ENCODE data around the gene SULT1A2.
"Not testable (repeated sequence)": the region's sequence is repeated elsewhere in the genome, so short reads cannot be mapped to it uniquely, and the experiment has no call there.

SULT1A2 gene

GRCh38 chr16:28558456-28558855, 38.4 kb downstream of the SULT1A2 start:
- no peak for DNase-seq (ENCODE audit: low spot score)

DNA sequence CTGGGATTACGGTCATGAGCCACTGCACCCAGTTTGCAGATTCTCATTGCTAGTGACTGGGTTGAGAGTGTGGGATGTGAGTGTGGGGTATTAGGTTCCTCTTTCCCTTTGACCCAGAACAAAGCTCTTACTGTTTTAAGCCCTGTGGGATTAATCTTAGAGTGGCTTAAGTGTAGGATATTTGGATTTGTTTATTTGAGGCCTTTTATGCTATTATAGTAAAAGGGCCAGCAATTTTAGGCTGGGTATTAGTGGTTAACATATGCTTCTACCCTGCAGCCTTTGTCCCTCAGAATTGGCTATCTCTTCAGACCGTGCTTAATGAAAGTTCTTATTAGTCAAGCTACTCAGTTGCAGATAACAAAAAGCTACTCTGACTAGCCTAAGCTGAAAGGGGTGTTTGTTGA, 39.9 kb downstream of the SULT1A2 start:
- DNase-seq (ENCODE audit: low spot score): no peak

DNA sequence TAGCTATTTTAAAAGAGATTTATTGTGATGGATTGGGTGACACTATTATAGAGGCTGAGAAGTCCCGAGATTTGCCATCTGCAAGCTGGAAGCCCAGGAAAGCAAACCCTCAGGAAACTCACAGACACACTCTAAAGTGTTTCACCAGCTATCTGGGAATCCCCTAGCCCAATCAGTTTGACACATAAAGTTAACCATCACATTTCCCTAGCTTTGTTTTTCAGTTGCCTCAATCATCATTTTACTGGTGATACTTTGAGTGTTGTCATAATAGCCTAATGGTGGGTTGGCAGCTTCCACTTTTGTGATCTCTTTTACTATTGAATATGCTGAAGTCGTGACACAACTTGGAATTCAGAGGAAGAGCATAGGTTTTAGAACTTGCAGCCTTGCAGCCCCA, 41.3 kb downstream of the SULT1A2 start:
- DNase-seq (ENCODE audit: low spot score): no peak

GRCh38 chr16:28554634-28555423, 42.0 kb downstream of the SULT1A2 start:
- DNase-seq (ENCODE audit: low spot score): no peak

- peak; percentile 99 for DNase-seq (ENCODE audit: low spot score)
These were observed 42.8 kb downstream of the SULT1A2 start, which contains the start of gene SGF29 for GRCh38 chr16:28553776-28554633. Gene SGF29, plus strand, starts transcription at chr16:28553920. Its CDS starts 27,150 bp downstream, at chr16:28581070.

DNA sequence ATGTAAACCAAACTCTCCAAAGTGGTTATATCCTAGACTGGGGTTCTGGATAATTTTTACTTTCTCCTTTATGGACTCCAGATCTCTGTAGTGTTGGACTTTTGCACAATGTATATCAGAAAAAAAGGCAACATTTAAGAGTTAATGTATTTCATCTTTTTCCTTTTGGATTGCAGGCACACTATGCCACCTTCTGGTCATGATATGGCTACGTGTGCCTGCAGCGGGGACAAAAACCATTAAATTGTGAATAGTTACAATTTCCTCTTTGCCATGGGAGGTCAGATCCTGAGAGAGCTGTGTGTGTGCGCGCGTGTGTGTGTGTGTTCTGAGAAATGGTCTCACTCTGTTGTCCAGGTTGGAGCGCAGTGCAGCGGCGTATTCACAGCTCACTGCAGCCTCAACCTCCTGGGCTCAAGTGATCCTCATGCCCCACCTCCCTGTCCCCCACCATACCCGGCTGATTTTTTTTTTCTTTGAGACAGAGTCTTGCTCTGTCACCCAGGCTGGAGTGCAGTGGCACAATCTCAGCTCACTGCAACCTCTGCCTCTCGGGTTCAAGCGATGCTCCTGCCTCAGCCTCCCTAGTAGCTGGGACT, 47.5 kb downstream of the SULT1A2 start:
- no peak for DNase-seq (ENCODE audit: low spot score)

DNA sequence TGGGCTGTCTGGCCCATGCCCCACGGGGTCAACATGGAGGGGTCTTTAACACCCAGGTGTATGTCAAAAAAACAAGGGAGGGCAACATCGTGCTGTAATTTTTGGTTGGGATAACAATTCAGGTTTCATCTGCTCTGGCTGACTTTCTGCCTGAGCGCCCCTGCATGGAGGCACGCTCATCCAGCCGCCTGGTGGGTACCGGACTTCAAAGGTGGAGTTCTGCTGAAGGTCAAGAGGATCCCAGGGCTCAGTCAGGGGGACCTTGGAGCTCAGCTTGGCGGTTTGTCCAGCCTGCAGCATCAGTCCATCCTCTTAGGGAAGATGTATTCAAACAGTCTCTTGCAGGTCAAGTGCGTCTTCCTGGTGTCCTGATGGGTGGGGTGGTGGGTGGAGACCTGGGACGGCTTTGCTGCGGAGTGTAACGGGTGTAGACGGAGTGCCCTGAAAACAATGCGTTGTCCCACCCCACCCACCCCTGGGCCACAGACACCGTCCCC, 48.5 kb downstream of the SULT1A2 start:
- DNase-seq (ENCODE audit: low spot score): no peak

DNA sequence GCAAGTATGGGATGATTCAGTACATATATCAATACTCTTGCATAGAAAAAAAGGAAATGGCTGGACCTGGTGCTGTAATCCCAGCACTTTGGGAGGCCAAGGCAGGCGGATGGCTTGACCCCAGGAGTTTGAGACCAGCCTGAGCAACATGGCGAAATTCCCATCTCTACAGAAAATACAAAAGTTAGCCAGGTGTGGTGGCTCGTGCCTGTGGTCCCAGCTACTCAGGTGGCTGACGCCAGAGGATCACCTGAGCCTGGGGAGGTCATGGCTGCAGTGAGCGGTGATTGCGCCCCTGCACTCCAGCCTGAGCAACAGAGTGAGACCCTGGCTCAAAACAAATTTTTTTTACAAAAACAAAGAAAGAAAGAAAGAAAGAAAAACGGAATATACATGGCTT, 50.2 kb downstream of the SULT1A2 start:
- no peak for DNase-seq (ENCODE audit: low spot score)

- not testable (repeated sequence) for DNase-seq (ENCODE audit: low spot score)
These were observed 50.9 kb downstream of the SULT1A2 start for GRCh38 chr16:28545964-28546363.

DNA sequence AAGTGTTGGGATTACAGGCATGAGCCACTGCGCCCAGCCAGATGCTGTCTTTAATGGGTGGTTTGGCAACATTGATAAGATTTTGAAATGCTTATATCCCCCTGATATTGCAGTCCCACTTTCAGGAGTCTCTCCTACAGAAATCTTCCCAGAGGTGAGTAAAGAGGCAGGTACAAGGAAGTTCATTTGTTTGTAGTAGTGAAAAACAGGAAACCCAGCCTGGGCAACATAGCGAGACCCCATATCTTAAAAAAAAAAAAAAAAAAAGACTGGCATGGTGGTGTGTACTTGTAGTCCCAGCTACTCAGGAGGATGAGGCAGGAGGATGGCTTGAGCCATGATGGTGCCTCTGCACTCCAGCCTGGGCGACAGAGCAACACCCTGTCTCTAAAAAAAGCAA, 51.9 kb downstream of the SULT1A2 start:
- DNase-seq (ENCODE audit: low spot score): no peak

GRCh38 chr16:28543072-28543471, 53.8 kb downstream of the SULT1A2 start:
- no peak for DNase-seq (ENCODE audit: low spot score)

- DNase-seq (ENCODE audit: low spot score): no peak
These were observed 54.2 kb downstream of the SULT1A2 start for GRCh38 chr16:28542646-28543045.

Data from D341Med (cell line).